A673 (cell line): ENCODE results near the gene KRT81.

ENCODE experiments used
- CTCF ChIP-seq: fragments of 300-800, 200-600 bp; sonication (generic); conservative IDR thresholded peaks from 2 replicates; pipeline ENCODE4 v1.5.1; 2017; ENCODE audit warnings: low read depth, mild to moderate bottlenecking, antibody characterized with exemption, low read length, moderate library complexity, mixed read lengths
- EZH2 ChIP-seq: fragments of 200-600 bp; sonication (generic); IDR thresholded peaks from 2 replicates; pipeline ENCODE4 v1.6.1; 2017; ENCODE audit warnings: borderline replicate concordance, low read depth, mild to moderate bottlenecking, mixed read lengths, antibody characterized with exemption, low read length; ENCODE audit not compliant: poor library complexity, severe bottlenecking

GRCh38 chr12:52236386-52237050 is 54.8 kb downstream of the KRT81 start:
- TF ChIP-seq CTCF, result no peak
- TF ChIP-seq EZH2, result no peak
